Keratinocyte (primary cell): Measurements from ENCODE around the gene C6orf47. TPM values are rescaled to one million over a fixed set of nuclear protein-coding genes. Genes with fewer than 3 reads are reported as not detected.

ENCODE experiments used
- DNase-seq: peaks from one replicate; pipeline ENCODE4 v3.0.0-alpha.2; 2011; ENCODE audit warnings: low read depth, missing footprints, low spot score
- FAIRE-seq: peaks from 2 replicates; lab custom pipeline; 2011; peaks lifted over from hg19 to GRCh38; lab: Jason Lieb, UNC
- H2AFZ ChIP-seq: 2 replicates; pipeline ENCODE4 v1.6.0; 2012; ENCODE audit warnings: low read length, control low read depth, inconsistent platforms; ENCODE audit not compliant: control insufficient read depth
- H3K27ac ChIP-seq: 2 replicates; pipeline ENCODE4 v1.5.1; 2011; ENCODE audit warnings: low read length; ENCODE audit not compliant: control insufficient read depth, insufficient read depth
- H3K27me3 ChIP-seq: 3 replicates; pipeline ENCODE4 v1.6.0; 2011; ENCODE audit warnings: low read length; ENCODE audit not compliant: control insufficient read depth, insufficient read depth; ENCODE audit errors: extremely low read depth
- H3K36me3 ChIP-seq, 2 experiments: 2 replicates in 1 of 2; 3 replicates in 1 of 2; pipeline ENCODE4 v1.5.1; 2011; ENCODE audit warnings: low read length in 2 of 2, mild to moderate bottlenecking in 1 of 2; ENCODE audit not compliant: control insufficient read depth in 2 of 2, insufficient read depth in 2 of 2; ENCODE audit errors: extremely low read depth in 1 of 2
- H3K4me1 ChIP-seq: 3 replicates; pipeline ENCODE4 v1.5.1; 2011; ENCODE audit warnings: low read length; ENCODE audit not compliant: control insufficient read depth, insufficient read depth; ENCODE audit errors: extremely low read depth
- H3K4me2 ChIP-seq: 3 replicates; pipeline ENCODE4 v1.6.0; 2011; ENCODE audit warnings: low read depth, low read length; ENCODE audit not compliant: control insufficient read depth, insufficient read depth; ENCODE audit errors: extremely low read depth
- H3K4me3 ChIP-seq, 3 experiments: fragments of 200-600 bp in 1 of 3; sonication (generic) in 1 of 3; 2 replicates in 2 of 3; 3 replicates in 1 of 3; pipeline ENCODE4 v1.5.1; 2011 to 2016; ENCODE audit warnings: low read length in 3 of 3, mild to moderate bottlenecking in 3 of 3, control low read depth in 2 of 3, inconsistent platforms in 1 of 3, low read depth in 1 of 3, mixed read lengths in 1 of 3, mixed run types in 1 of 3, moderate library complexity in 1 of 3; ENCODE audit not compliant: control insufficient read depth in 2 of 3, insufficient read depth in 2 of 3; ENCODE audit errors: extremely low read depth in 1 of 3
- H3K79me2 ChIP-seq: 2 replicates; pipeline ENCODE4 v1.6.0; 2012; ENCODE audit warnings: low read length; ENCODE audit not compliant: control insufficient read depth, insufficient read depth
- H3K9ac ChIP-seq: 3 replicates; pipeline ENCODE4 v1.6.0; 2011; ENCODE audit warnings: low read length; ENCODE audit not compliant: control insufficient read depth, insufficient read depth; ENCODE audit errors: extremely low read depth
- H3K9me1 ChIP-seq: 3 replicates; pipeline ENCODE4 v1.6.0; 2011; ENCODE audit warnings: low read length; ENCODE audit not compliant: control insufficient read depth, insufficient read depth; ENCODE audit errors: extremely low read depth
- H3K9me3 ChIP-seq: 2 replicates; pipeline ENCODE4 v1.5.1; 2012; ENCODE audit warnings: low read depth, low read length; ENCODE audit not compliant: control insufficient read depth
- H4K20me1 ChIP-seq: 3 replicates; pipeline ENCODE4 v1.6.0; 2011; ENCODE audit warnings: low read length; ENCODE audit not compliant: control insufficient read depth, insufficient read depth; ENCODE audit errors: extremely low read depth
- CTCF ChIP-seq, 3 experiments: IDR thresholded peaks in 1 of 3; conservative IDR thresholded peaks in 1 of 3; optimal IDR thresholded peaks in 1 of 3; 2 replicates in 2 of 3; 3 replicates in 1 of 3; pipeline versions ENCODE3 to v1.5.1; 2011; ENCODE audit warnings: low read length in 3 of 3, mild to moderate bottlenecking in 3 of 3, moderate library complexity in 2 of 3, control low read depth in 1 of 3, inconsistent platforms in 1 of 3; ENCODE audit not compliant: insufficient read depth in 2 of 3; ENCODE audit errors: extremely low read depth in 1 of 3
- EZH2 ChIP-seq: IDR thresholded peaks from one replicate; pipeline ENCODE4 v1.6.1; 2012; ENCODE audit warnings: inconsistent platforms, mild to moderate bottlenecking, low read length, moderate library complexity
- dilution Hi-C: fragments of 300-500 bp; cut with MboI; formaldehyde crosslinking; loops from one replicate; pipeline ENCODE4 v1.7.0; 2020; ENCODE audit warnings: low sequenced_read_pairs; ENCODE audit not compliant: extremely low pct_ligation_motif_present
- polyA plus RNA-seq, 5 experiments: library from polyadenylated mRNA; depleted of rRNA in 3 of 5; stranded (reverse) in 3 of 5; stranded (forward) in 1 of 5; unstranded in 1 of 5; fragments of >200 nt; gene quantifications; 1 replicate in 1 of 5; 2 replicates in 3 of 5; 3 replicates in 1 of 5; pipeline versions ENCODE4 v1.2.1 to v1.2.3, GENCODE V29; 2011 to 2012; ENCODE audit warnings: missing spikeins in 2 of 5, low read depth in 1 of 5, low replicate concordance in 1 of 5

Gene C6orf47
- polyA plus RNA-seq, 1 donor (not counting 4 experiments of a cell fraction or from before 2014, with no cell fraction given): 7.9 TPM

- no peaks in the 10 kb centered on the region for H3K4me1 ChIP-seq
- TF ChIP-seq CTCF (optimal IDR thresholded peaks at IDR 0.05 in 1 of 3, IDR thresholded peaks at IDR 0.05 in 1 of 3, conservative IDR thresholded peaks at IDR 0.05 in 1 of 3; ENCODE audit: extremely low read depth in 1 of 3, insufficient read depth in 2 of 3, low read length in 3 of 3): no peak
- no peak for TF ChIP-seq EZH2
- no peaks in the 10 kb centered on the region for H3K27me3 ChIP-seq
- H3K36me3 ChIP-seq: peaks cover 22 to 41% of the 10 kb centered on the region in 2 experiments
- dilution Hi-C loops: no loop called here
- no peak overlapping the region for H2AFZ ChIP-seq
- H4K20me1 ChIP-seq: no peaks in the 10 kb centered on the region
- H3K9ac ChIP-seq: no peak overlapping the region
- H3K27ac ChIP-seq: no peak overlapping the region
- DNase-seq (no peak), FAIRE-seq (no peak)
- H3K9me3 ChIP-seq: no peaks in the 10 kb centered on the region
- no peaks in the 10 kb centered on the region for H3K79me2 ChIP-seq
- H3K4me2 ChIP-seq: no peak overlapping the region
- no peaks in the 10 kb centered on the region for H3K9me1 ChIP-seq
- H3K4me3 ChIP-seq: no peak overlapping the region
Measured at GRCh38 chr6:31691564-31692108, 31.1 kb upstream of the C6orf47 start.

- no peak for FAIRE-seq
- H3K9ac ChIP-seq: no peak overlapping the region
- H3K36me3 ChIP-seq: peaks cover 22 to 46% of the 10 kb centered on the region in 2 experiments
Measured at GRCh38 chr6:31691078-31691463, 30.5 kb upstream of the C6orf47 start.

More at GRCh38 chr6:31691078-31691463, 30.5 kb upstream of the C6orf47 start:
- H2AFZ ChIP-seq: no peak overlapping the region
- no peak overlapping the region for H3K4me2 ChIP-seq
- dilution Hi-C loops: no loop called here
- DNase-seq: no peak
- no peak overlapping the region for H3K4me3 ChIP-seq
- no peaks in the 10 kb centered on the region for H3K79me2 ChIP-seq
- TF ChIP-seq CTCF (optimal IDR thresholded peaks at IDR 0.05 in 1 of 3, IDR thresholded peaks at IDR 0.05 in 1 of 3, conservative IDR thresholded peaks at IDR 0.05 in 1 of 3; ENCODE audit: extremely low read depth in 1 of 3, insufficient read depth in 2 of 3, low read length in 3 of 3): no peak
- TF ChIP-seq EZH2: no peak
- no peaks in the 10 kb centered on the region for H3K4me1 ChIP-seq
- no peaks in the 10 kb centered on the region for H3K9me3 ChIP-seq
- no peaks in the 10 kb centered on the region for H3K9me1 ChIP-seq
- H3K27me3 ChIP-seq: no peaks in the 10 kb centered on the region
- no peaks in the 10 kb centered on the region for H4K20me1 ChIP-seq
- H3K27ac ChIP-seq: no peak overlapping the region
